Upper lobe of right lung (tissue), 1 donor: ENCODE data around the gene SAPCD2. TPM values are rescaled to one million over a fixed set of nuclear protein-coding genes. Genes with fewer than 3 reads are reported as not detected.

Experiments
- ATAC-seq: fragments of 200-7000 bp; cut with Tn5 transposase; one replicate; pipeline ENCODE4 v1.9.1; 2020; ENCODE audit warnings: mild to moderate bottlenecking, moderate library complexity
- DNase-seq: peaks from one replicate; pipeline ENCODE4 v3.0.0-alpha.2; 2020
- H3K27ac ChIP-seq: fragments of 200-600 bp; one replicate; pipeline ENCODE4 v1.8.0; 2022
- H3K27me3 ChIP-seq: fragments of 200-600 bp; one replicate; pipeline ENCODE4 v1.8.0; 2022; ENCODE audit warnings: mild to moderate bottlenecking
- H3K36me3 ChIP-seq: fragments of 200-600 bp; one replicate; pipeline ENCODE4 v1.8.0; 2022
- H3K4me1 ChIP-seq: fragments of 200-600 bp; one replicate; pipeline ENCODE4 v1.8.0; 2022
- H3K4me3 ChIP-seq: fragments of 200-600 bp; one replicate; pipeline ENCODE4 v1.8.0; 2022; ENCODE audit warnings: mild to moderate bottlenecking
- H3K9me3 ChIP-seq: fragments of 200-600 bp; one replicate; pipeline ENCODE4 v1.8.0; 2022
- CTCF ChIP-seq: fragments of 200-600 bp; IDR thresholded peaks from one replicate; pipeline ENCODE4 v1.8.0; 2022; ENCODE audit warnings: antibody characterized with exemption
- intact Hi-C: fragments of 100-400 bp; cut with DNase I; formaldehyde crosslinking; loops from one replicate; pipeline ENCODE4 v1.11.0; 2022
- total RNA-seq: library from RNA; stranded (reverse); fragmentation: NEBNext Ultra II Directional; extraction: Animal tissue kit (Norgen Biotek cat#: 25700); gene quantifications from one replicate; pipeline ENCODE4 v1.2.1, GENCODE V29; 2021
- donor health status: DM: no; HTN: yes; CAD: no; lungs with severe emphysema.

Gene SAPCD2
- total RNA-seq, 1 donor from 2014 or later, result 0.84 TPM

GRCh38 chr9:137069508-137070091 is 757 bp downstream of the SAPCD2 start:
- H3K36me3 ChIP-seq, result no peaks in the 10 kb centered on the region
- no peak overlapping the region for H3K4me3 ChIP-seq
- no peak overlapping the region for H3K27ac ChIP-seq
- ATAC-seq (no peak), DNase-seq (peak; percentile 65)
- H3K27me3 ChIP-seq, result peaks cover 9% of the 10 kb centered on the region
- intact Hi-C loops, result no loop called here
- no peaks in the 10 kb centered on the region for H3K9me3 ChIP-seq
- peaks cover 7% of the 10 kb centered on the region for H3K4me1 ChIP-seq
- TF ChIP-seq CTCF, result no peak

- intact Hi-C loops, result no loop called here
- Histone ChIP-seq H3K27me3 (peaks cover 9% of the 10 kb centered on the region), H3K4me3 (no peak overlapping the region), H3K9me3 (no peaks in the 10 kb centered on the region), H3K36me3 (no peaks in the 10 kb centered on the region), H3K4me1 (peaks cover 7% of the 10 kb centered on the region), H3K27ac (no peak overlapping the region)
- no peak for ATAC-seq
- no peak for DNase-seq
- no peak for TF ChIP-seq CTCF
Measured at GRCh38 chr9:137068539-137069507, 1.5 kb downstream of the SAPCD2 start.

GRCh38 chr9:137067860-137068538 is 2.4 kb downstream of the SAPCD2 start:
- ATAC-seq (peak; percentile 70), DNase-seq (peak; percentile 89)
- no peak overlapping the region for H3K4me3 ChIP-seq
- peaks cover 9% of the 10 kb centered on the region for H3K27me3 ChIP-seq
- no peak overlapping the region for H3K27ac ChIP-seq
- no peaks in the 10 kb centered on the region for H3K36me3 ChIP-seq
- H3K4me1 ChIP-seq, result peaks cover 7% of the 10 kb centered on the region
- H3K9me3 ChIP-seq, result no peaks in the 10 kb centered on the region
- intact Hi-C loops, result no loop called here
- peak; percentile 81 for TF ChIP-seq CTCF

GRCh38 chr9:137066096-137066861 is 4.1 kb downstream of the SAPCD2 start:
- intact Hi-C loops, result no loop called here
- Histone ChIP-seq H3K36me3 (no peaks in the 10 kb centered on the region), H3K4me3 (no peak overlapping the region), H3K4me1 (peaks cover 6% of the 10 kb centered on the region), H3K9me3 (no peaks in the 10 kb centered on the region), H3K27ac (no peak overlapping the region), H3K27me3 (peaks cover 9% of the 10 kb centered on the region)
- TF ChIP-seq CTCF, result no peak
- DNase-seq (no peak), ATAC-seq (no peak)

GRCh38 chr9:137065336-137065967 is 4.9 kb downstream of the SAPCD2 start:
- TF ChIP-seq CTCF, result no peak
- intact Hi-C loops, result no loop called here
- no peak for DNase-seq
- no peak for ATAC-seq
- Histone ChIP-seq H3K4me1 (no peaks in the 10 kb centered on the region), H3K4me3 (no peak overlapping the region), H3K9me3 (no peaks in the 10 kb centered on the region), H3K27me3 (peaks cover 9% of the 10 kb centered on the region), H3K27ac (no peak overlapping the region), H3K36me3 (no peaks in the 10 kb centered on the region)
